ENCODE data around the gene ELP5. TPM values are rescaled to one million over a fixed set of nuclear protein-coding genes. Genes with fewer than 3 reads are reported as not detected.

The ELP5 gene
- polyA plus RNA-seq, 4 donors = 45.9 to 53.5 (median 48.1) TPM

GRCh38 chr17:7281074-7281952, 29.3 kb downstream of the ELP5 start, which contains the start of gene SLC2A4:
SLC2A4 (plus strand) TSS chr17:7281718; CDS start chr17:7281935, 217 bp downstream.
- peak; percentile 85 to 93 (median 91) for DNase-seq (ENCODE audit: low read depth in 4 of 4, low spot score in 3 of 4)

- no peak for DNase-seq (ENCODE audit: low read depth in 4 of 4, low spot score in 3 of 4)
These were observed 30.1 kb downstream of the ELP5 start for GRCh38 chr17:7281953-7282751.

- DNase-seq (ENCODE audit: low read depth in 4 of 4, low spot score in 3 of 4) = no peak
These were observed 30.8 kb downstream of the ELP5 start for GRCh38 chr17:7282752-7283321.

GRCh38 chr17:7283471-7284216, 31.6 kb downstream of the ELP5 start:
- DNase-seq (ENCODE audit: low read depth in 4 of 4, low spot score in 3 of 4) = no peak

GRCh38 chr17:7284911-7285310, 32.9 kb downstream of the ELP5 start:
- no peak for DNase-seq (ENCODE audit: low read depth in 4 of 4, low spot score in 3 of 4)

- no peak for DNase-seq (ENCODE audit: low read depth in 4 of 4, low spot score in 3 of 4)
These were observed 33.7 kb downstream of the ELP5 start for GRCh38 chr17:7285679-7286078.

GRCh38 chr17:7289256-7290032, 37.4 kb downstream of the ELP5 start:
- no peak for DNase-seq (ENCODE audit: low read depth in 4 of 4, low spot score in 3 of 4)

GRCh38 chr17:7290166-7290565, 38.2 kb downstream of the ELP5 start:
- no peak for DNase-seq (ENCODE audit: low read depth in 4 of 4, low spot score in 3 of 4)

- no peak for DNase-seq (ENCODE audit: low read depth in 4 of 4, low spot score in 3 of 4)
These were observed 38.7 kb downstream of the ELP5 start for GRCh38 chr17:7290685-7291084.

- no peak for DNase-seq (ENCODE audit: low read depth in 4 of 4, low spot score in 3 of 4)
These were observed 40.2 kb downstream of the ELP5 start for GRCh38 chr17:7292194-7292593.

GRCh38 chr17:7292729-7293128, 40.7 kb downstream of the ELP5 start:
- DNase-seq (ENCODE audit: low read depth in 4 of 4, low spot score in 3 of 4) = no peak

GRCh38 chr17:7293159-7293558, 41.1 kb downstream of the ELP5 start:
- DNase-seq (ENCODE audit: low read depth in 4 of 4, low spot score in 3 of 4) = no peak

GRCh38 chr17:7293816-7294613, 42.0 kb downstream of the ELP5 start:
- DNase-seq (ENCODE audit: low read depth in 4 of 4, low spot score in 3 of 4) = no peak

- DNase-seq (ENCODE audit: low read depth in 4 of 4, low spot score in 3 of 4) = no peak
These were observed 42.7 kb downstream of the ELP5 start, which contains the start of gene YBX2 for GRCh38 chr17:7294614-7295153. YBX2 (minus strand) TSS chr17:7294639; CDS start chr17:7294500, 139 bp downstream.

GRCh38 chr17:7295230-7296180, 43.5 kb downstream of the ELP5 start:
- DNase-seq (ENCODE audit: low read depth in 4 of 4, low spot score in 3 of 4) = no peak

GRCh38 chr17:7296189-7296861, 44.3 kb downstream of the ELP5 start:
- peak in 1 of 4 donors; percentile 48 for DNase-seq (ENCODE audit: low read depth in 4 of 4, low spot score in 3 of 4)

- DNase-seq (ENCODE audit: low read depth in 4 of 4, low spot score in 3 of 4) = no peak
These were observed 52.2 kb downstream of the ELP5 start for GRCh38 chr17:7304179-7304578.
